Glomerular endothelial cell (primary cell): Measurements from ENCODE around the gene FOXA3. TPM values are rescaled to one million over a fixed set of nuclear protein-coding genes. Genes with fewer than 3 reads are reported as not detected.

ENCODE experiments used
- DNase-seq: peaks from one replicate; pipeline ENCODE4 v3.0.0-alpha.2; 2011; ENCODE audit warnings: low read depth, low spot score; ENCODE audit errors: extremely low read depth
- total RNA-seq: library from RNA; depleted of rRNA; stranded (reverse); fragments of >200 nt; gene quantifications from 2 replicates; pipeline ENCODE4 v1.2.3, GENCODE V29; 2015

The FOXA3 gene
- total RNA-seq, 1 donor from 2014 or later: not detected

DNA sequence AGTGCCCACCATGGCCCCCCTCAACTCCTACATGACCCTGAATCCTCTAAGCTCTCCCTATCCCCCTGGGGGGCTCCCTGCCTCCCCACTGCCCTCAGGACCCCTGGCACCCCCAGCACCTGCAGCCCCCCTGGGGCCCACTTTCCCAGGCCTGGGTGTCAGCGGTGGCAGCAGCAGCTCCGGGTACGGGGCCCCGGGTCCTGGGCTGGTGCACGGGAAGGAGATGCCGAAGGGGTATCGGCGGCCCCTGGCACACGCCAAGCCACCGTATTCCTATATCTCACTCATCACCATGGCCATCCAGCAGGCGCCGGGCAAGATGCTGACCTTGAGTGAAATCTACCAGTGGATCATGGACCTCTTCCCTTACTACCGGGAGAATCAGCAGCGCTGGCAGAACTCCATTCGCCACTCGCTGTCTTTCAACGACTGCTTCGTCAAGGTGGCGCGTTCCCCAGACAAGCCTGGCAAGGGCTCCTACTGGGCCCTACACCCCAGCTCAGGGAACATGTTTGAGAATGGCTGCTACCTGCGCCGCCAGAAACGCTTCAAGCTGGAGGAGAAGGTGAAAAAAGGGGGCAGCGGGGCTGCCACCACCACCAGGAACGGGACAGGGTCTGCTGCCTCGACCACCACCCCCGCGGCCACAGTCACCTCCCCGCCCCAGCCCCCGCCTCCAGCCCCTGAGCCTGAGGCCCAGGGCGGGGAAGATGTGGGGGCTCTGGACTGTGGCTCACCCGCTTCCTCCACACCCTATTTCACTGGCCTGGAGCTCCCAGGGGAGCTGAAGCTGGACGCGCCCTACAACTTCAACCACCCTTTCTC is 8.2 kb downstream of the FOXA3 start:
- no peak for DNase-seq

DNA sequence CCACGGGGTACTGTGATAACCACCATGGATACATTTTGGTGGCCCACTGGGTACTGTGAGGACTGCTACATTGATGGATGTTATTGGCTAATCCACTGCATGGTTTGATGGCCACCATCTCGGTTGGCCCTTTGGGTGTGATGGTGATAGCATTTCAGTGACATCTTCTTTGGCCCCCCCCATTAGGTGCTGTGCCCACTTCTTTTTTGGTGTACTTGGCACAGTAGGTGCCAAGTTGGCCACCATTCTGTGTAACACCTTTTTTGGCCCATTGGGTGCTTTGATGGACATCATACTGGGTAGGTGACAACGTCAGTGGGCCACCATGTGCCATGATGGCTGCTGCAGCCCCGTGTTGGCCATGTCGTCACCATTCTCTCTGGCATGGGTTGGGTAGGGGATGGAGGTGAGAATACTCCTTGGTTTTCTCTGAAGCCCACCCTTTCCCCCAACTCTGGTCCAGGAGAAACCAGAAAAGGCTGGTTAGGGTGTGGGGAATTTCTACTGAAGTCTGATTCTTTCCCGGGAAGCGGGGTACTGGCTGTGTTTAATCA is 9.2 kb downstream of the FOXA3 start:
- no peak for DNase-seq

DNA sequence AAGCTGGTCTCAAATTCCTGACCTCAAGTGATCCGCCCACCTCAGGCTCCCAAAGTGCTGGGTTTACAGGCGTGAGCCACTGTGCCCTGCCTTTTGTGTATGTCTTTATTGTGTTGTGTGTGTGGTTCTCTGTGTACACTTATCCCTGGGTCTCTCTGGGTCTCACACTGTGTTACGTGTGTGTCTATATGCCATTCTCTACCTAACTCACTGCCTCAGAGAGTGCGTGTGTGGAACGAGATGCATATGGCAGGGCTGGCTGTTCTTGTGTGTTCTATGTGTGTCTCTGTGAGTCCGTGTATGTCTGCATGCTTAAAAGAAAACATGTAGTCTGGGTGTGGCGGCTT is 10.5 kb downstream of the FOXA3 start:
- DNase-seq: no peak

DNA sequence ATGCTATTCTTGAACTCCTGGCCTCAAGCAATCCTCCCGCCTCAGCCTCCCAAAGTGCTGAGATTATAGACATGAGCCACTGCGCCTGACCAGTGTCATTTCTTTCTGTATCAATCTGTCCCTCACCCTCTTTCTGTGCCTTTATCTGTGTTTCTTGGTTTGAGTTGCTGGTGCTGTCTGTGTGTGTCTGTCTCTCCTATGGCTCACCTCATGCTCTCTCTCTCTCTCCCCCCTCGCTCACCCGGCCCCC is 12.0 kb downstream of the FOXA3 start:
- no peak for DNase-seq

DNA sequence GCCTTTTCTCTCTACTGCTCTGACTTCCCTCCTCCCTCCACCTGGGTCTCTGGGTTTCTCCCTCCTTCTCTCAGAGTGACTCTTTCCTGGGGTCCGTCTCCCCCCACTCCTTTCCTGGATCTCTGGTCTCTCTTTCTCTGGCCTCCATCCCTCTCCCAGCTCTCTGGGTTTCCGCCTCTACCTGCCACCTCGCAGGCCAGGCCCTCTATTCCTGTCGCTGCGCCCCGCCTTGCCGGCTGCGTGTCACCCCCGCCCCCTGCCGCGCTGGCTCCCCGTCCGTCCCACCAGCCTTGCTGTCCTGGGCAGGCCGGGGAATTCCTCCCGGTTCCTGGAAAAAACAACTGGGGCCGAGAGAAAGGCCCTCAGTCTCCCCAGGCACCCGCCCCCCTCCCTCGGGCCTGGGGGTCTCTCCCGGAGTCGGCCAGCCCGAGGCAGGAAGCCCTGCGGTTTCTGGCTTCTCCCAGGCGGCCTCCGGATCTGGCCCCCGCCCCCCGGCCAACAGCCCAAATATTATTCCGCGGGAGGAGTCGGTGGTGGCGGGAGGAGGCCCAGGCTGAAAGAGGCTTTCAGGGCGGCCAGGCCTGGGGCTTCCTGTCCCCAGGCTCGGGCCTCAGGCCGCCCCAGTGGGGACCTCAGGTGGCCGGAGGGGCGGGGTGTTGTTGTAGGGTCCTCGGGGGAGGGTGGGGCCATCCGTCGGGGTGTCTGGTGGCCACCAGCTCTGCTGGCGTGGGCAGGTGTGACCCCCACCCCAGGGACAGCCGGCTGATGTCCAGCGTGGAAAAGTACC is 12.5 kb downstream of the FOXA3 start:
- no peak for DNase-seq

DNA sequence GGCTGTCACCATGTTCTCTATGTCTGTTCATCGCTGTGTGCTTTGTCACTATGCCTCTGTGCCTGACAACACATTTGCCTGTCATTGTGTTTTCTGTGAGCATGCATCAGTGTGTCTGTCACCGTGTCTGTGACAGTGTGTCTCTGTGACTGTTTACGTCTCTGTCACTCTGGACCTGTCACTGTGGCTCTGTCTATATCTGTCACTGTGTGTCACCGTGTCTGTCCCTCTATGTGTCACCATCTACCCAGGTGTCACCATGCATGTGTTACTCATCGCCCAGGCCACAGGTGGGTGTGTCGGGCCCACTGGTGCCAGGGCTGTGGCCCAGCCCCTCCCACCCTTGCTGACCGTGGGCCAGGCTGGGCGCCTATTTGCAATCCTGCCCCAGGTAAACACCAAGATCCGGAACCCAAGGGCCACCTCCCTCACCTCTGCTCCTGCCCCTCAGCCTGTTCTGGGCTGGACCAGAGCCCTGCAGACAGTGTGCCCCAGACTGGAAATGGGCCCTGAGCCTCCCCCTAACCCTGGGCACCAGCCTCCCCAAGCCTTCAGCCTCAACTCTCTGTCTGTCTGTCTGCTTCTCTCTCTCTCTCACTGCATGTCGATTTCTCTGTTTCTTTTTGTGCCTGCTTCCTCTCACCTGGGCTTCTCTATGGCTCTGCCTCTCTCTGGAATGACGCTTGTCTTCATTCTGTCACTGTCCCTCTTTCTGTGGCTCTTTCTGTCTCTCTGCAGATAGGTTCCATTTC is 14.1 kb downstream of the FOXA3 start:
- DNase-seq: no peak

DNA sequence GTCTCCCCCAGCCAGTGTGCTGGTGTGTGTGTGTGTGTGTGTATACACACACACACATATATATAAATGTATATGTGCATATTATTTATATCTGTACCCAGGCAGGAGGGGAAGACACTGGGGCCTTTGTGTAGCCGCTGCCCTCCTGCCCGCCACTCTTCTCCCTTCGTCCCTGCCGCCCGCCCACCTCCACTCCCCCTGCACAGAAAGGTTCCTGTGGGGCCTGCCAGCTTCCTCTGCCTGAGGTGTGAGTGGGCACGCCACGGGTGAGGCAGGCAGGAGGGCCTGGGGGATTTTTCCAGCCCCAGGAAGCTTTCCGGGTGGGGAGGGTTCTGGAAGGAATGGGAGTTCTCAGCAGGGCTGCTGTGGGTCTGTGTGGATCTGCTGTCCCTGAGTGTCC is 14.9 kb downstream of the FOXA3 start:
- DNase-seq: no peak

DNA sequence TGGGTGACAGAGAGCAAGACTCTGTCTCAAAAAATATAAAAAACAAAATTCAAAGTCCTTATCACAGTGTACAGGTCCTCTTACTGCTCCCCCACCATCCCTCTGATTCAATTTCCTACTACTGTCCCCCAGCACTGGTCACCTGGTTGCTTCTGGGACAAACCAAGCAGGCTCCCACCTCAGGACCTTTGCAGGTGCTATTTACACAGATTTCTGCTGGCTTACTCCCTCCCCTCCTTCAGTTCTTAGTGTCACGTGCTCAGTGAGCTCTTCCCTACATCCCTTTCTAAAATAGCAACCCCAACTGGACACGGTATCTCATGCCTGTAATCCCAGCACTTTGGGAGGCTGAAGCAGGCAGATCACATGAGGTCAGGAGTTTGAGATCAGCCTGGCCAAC is 15.8 kb downstream of the FOXA3 start:
- no peak for DNase-seq

DNA sequence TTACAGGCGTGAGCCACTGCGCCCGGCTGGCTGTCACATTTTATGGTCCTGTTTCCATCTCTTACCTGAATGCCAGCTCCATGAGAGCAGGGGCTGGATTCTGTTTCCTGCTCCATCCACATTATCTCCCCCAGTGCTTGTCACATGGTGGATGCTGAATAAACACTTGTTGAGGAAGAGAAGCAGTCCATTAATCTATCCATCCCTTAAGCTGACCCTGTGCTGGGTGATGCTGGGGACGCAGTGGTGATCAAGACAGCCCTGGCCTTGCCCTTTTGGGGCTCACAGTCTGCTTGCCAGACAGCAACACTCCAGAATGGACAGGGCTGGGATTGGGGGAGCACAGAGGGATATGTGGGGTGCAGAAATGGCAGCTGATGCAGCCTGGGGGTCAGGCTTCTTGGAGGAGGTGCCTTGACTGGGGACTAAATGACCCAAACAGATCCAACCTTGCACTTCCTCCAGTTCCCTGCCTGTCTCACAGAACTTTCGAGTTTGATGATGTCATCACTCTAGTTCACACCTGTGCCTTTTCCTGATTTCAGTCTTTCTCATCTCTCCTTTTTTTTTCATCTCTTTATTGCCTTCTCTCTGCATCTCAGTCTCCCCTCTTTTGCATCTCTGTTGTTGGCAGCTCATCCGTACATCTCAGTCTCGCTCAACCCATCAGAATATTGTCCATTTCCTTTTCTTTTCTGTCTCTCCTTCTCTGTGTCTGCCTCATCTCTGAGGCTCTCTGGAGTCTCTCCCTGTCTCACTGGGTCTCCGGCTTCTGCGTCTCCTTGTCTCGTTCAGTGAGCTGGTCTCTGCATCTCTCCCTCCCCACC is 17.2 kb downstream of the FOXA3 start:
- DNase-seq: no peak

DNA sequence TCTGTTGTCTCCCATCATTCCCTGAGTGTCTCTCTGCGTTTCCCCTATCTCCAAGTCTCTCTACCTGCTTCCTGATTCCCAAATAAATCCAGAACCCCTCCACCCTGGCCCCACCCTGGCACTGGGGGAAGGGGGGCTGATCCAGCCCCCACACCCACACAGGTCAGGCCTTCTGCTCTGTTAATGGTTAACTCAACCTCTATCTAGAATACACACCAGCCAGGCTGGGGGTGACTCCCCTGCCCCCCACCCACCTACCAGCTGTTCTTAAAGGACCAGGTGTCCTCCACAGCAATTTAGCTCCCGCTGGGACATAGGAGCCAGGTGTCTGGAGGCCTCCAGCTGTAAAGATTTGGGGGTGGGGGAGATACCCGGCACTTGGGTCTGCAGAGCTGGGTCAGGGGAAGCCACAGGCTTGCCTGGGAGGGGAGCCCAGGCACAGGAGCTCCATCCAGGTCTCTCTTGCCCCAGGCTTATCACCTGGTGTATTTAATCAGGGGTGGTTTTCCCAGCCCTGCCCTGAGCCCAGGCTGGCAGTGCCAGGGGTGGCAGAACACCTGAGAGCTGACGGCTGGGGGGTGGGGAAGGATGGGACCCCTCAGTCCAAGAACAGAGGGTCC is 17.9 kb downstream of the FOXA3 start:
- no peak for DNase-seq

DNA sequence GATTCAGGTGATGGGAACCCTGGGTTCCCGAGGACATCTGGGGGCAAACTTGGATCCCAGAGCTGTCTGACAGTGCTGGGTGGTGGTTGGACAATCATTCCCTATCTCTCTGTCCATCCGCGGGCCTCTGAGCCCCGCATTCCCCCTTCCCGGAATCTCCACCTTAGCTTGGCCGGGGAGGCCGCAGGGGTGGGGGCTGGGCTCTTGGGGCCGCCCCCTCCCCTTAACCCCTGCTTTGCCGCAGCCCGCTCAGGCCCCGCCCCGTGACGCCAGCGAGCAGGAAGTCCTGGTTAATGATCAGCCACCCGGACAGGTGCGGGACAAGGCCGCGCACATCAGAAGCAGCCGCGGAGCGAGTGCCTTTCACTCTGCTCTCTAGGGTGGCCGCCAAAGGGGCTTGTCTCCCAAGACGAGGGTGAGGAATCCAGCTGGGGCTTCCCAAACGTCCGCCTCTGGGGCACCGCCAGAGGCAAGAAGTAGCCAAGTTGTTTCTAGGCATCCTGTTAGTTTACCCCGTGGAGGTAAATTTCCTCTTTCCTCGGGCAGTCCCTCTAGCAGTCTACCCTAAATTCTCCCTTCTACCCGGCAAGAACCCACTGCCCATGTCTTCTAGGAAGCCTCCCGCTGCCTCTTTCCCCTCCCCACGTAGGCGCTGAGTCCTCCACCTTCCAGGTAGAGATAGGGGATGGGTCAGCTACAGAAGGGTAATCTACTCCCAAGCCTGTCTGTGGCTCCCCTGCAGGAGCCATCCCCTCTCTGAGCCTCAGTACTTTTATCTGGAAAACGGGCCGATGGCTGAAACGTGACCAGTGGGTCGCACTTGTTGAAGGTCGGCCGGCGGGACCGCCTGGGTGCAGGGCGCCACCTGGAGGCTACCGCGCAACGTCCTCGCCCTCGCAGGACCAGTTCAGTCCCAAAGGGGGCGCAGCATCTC is 18.8 kb downstream of the FOXA3 start:
- DNase-seq: peak; percentile 39

DNA sequence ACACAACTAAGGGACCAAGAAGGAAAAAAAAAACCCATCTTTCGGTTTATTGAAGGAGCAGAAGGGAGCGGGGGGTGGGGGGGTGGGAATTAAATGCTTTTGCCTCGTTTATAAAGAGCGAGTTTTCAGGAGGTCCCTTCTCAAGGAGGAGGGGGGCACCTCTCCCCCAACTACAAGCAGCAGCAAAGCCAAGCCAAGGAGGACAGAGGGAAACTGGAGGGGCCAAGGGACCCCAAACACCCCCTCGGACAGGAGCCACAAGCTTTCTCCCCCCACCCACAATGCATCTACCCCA is 19.4 kb downstream of the FOXA3 start:
- no peak for DNase-seq

DNA sequence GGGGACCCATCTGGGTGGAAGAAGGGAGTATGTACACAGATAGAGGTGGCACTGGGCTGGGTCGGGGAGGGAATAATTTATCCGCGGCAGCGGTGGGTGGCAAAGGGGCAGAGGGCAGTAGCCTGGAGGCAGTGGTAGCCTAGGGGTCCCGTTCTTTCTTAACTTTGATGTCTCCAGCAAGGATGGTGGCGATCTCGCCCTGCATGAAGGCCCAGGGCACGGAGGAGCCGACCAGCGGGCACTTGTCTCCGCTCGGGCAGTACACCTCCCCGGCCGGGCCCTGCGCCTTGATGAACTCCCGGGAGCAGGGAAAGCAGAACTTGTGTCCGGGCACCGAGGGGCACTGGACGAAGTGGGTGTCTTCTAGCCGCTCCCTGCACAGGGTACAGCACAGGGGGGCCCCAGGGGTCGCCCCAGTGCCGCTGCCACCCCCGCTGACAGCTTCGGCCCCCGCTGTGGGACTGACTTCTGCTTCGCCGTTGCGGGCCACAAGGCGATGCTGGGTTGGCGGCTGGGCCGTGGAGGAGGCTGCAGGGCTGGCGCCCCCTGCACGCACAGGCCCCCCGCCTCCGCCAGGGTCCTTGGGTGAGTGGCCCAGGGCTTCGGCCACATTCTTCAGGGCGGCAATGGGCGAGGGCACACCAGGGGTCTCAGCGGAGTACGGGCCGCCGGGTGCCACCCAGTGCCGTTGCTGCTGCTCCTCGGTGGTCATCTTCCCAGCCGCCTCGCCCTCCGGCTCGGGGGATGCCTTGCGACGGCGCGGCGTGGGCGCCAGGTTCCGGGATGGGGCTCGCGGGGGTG is 20.0 kb downstream of the FOXA3 start:
- DNase-seq: no peak

DNA sequence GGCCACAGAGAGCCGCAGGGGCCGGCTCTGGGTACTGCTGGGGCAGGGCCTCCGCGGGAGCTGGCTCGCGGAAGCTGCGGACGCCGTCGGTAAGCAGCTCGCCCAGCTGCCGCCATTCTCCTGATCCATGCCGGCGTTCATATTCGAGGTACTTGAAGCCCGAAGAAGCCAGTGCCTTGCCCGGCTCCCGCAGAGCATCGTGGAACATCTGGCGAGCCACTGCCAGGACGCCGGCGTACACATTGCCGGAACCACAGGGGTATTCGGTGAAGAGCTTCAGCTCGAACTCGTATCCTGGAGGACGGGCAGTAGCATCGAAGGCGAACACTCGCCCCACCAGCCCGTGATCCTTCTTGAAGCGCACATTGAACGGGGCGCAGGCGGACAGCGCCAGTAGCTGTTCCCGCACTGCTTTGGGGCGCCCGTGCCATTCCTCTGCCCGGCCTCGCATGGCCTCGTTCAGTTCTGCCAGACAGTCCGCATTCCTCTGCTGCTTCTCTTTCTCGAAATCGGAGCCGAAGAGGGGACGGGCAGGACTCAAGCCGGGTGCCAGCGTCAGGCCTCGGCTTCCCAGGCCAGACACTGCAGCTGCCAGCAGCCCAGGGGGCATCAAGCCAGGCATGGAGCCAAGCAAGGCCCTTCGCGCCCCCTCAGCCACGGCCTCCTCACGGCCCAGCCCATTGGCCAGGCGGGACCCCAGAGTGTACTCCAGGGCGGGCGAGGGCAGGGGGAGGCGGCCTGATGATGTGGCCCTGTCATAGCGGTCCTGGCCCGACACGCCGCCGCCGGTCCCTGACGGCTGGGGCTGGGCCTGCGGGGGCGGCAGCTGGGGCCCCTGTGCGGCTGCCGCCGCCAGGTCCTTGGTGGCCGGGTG is 20.8 kb downstream of the FOXA3 start:
- DNase-seq: no peak

DNA sequence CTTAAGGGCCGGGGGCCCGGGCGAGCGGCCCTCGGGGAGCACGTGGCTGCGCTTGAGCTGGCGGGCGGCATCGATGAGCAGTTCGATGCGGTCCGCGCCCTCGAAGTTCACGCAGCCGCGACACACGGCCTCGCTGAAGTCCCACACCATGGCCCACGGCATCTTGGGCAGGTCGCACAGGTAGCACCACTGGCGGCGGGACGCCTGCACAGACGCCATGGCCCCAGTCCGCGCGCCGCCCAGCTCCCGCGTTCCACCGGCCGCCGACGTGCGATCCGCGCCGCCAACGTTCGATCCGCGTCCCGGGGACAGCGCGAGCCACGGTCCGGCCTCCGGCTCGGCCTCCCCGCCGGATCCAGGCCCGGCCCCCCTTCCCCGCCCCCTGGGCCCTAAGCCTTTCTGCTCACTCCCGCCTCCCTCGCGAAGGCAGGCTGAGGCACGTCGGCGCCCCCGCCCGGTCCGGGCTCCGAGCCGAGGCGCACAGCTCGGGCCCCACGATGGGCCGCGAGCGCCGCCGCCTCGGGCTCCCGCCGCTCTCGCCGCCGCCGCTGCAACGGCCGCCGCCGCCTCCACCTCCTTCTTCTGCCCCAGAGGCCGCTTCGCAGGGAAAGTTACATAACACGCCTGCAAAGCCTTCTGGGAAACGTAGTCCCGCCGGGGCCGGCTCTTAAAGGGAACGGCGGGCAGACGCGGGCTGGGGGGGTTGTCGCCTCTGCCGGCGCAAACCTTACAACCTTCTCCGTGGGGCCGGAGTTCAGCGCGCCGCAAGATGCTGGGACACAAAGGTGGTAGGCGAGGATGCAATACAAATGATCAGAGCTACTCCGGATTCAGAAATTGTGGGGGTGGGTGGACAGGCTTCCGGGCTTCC is 21.7 kb downstream of the FOXA3 start, which contains the start of gene IRF2BP1:
IRF2BP1 (minus strand) TSS at position 586 of the 871 bp plus-strand sequence; CDS start at position 219, 367 bp downstream.
- DNase-seq: peak; percentile 36

DNA sequence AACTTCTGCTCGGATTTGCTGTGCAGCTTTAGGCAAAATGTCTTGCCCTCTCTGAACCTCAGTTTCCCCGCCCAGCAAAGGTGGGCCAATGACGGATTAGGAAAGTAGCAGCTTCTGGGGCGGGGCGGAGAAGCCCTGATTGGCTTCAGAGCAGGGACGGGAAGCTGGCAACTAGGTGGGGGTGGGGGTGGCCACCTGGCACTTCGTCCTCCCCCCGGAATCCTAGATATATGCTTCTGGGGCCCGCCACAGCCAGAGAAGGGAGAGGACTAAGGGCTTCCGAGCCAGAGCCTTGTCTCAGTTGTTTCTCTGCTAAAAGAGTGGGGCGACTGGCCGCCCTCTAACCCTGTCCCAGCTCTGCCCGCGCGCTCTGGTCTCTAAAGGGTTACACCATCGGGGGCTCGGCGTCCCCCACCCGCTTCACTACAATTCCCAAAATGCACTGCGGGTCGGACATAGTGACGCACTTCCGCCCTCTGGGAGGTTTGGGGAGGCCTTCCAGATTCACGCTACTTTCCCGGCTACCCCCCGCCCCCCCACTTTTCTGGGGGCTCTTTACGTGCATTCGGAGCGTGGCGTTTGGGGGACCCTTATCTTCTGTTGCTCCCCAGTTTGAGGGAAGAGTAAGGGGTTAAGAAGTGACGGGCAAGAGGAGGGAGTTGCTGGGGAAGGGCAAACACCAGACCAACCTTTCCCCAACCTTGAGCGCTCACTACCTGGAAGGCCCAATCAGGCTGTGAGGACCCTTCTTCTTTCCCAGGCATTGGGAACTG is 22.5 kb downstream of the FOXA3 start:
- peak; percentile 50 for DNase-seq
